GM23338 (cell line): Measurements from ENCODE around the gene TLE2. TPM values are rescaled to one million over a fixed set of nuclear protein-coding genes. Genes with fewer than 3 reads are reported as not detected.
A peak's percentile ranks its signal among the peaks of the same experiment; 100 is the strongest.

Experiments
- ATAC-seq: fragments of 200-7000 bp; cut with Tn5 transposase; 3 replicates; pipeline ENCODE4 v1.9.1; 2020
- DNase-seq: peaks from one replicate; pipeline ENCODE4 v3.0.0-alpha.2; 2015; ENCODE audit warnings: low spot score
- H2AFZ ChIP-seq: fragments of 200-600 bp; sonication (generic); 2 replicates; pipeline ENCODE4 v1.8.0; 2016; ENCODE audit warnings: antibody characterized with exemption, mild to moderate bottlenecking, moderate library complexity
- H3F3A ChIP-seq: fragments of 200-600 bp; sonication (generic); replicated peaks from 2 replicates; pipeline ENCODE4 v1.8.0; 2017; ENCODE audit warnings: antibody characterized with exemption, mixed run types, low read depth
- H3K27ac ChIP-seq: fragments of 200-600 bp; sonication (generic); 2 replicates; pipeline ENCODE4 v1.6.1; 2016; ENCODE audit warnings: low read depth
- H3K27me3 ChIP-seq: fragments of 200-600 bp; sonication (generic); 2 replicates; pipeline ENCODE4 v1.8.0; 2016; ENCODE audit warnings: mild to moderate bottlenecking, mixed run types, moderate library complexity; ENCODE audit not compliant: insufficient read depth
- H3K36me3 ChIP-seq: fragments of 200-600 bp; sonication (generic); 2 replicates; pipeline ENCODE4 v1.8.0; 2016; ENCODE audit warnings: mild to moderate bottlenecking; ENCODE audit not compliant: insufficient read depth
- H3K4me1 ChIP-seq: fragments of 200-600 bp; sonication (generic); 2 replicates; pipeline ENCODE4 v1.8.0; 2016; ENCODE audit warnings: mild to moderate bottlenecking, moderate library complexity; ENCODE audit not compliant: insufficient read depth
- H3K4me2 ChIP-seq: fragments of 200-600 bp; sonication (generic); 2 replicates; pipeline ENCODE4 v1.7.1; 2017; ENCODE audit warnings: mixed run types
- H3K4me3 ChIP-seq: fragments of 200-600 bp; sonication (generic); 2 replicates; pipeline ENCODE4 v1.6.1; 2016; ENCODE audit warnings: mixed run types
- H3K79me2 ChIP-seq: fragments of 200-600 bp; sonication (generic); replicated peaks from 2 replicates; pipeline ENCODE4 v1.8.0; 2017; ENCODE audit warnings: mild to moderate bottlenecking; ENCODE audit not compliant: insufficient read depth
- H3K9me2 ChIP-seq: fragments of 200-600 bp; sonication (generic); 2 replicates; pipeline ENCODE4 v1.8.0; 2017; ENCODE audit not compliant: insufficient read depth
- H4K20me1 ChIP-seq: fragments of 200-600 bp; sonication (generic); replicated peaks from 2 replicates; pipeline ENCODE4 v1.8.0; 2017; ENCODE audit warnings: mild to moderate bottlenecking; ENCODE audit not compliant: insufficient read depth
- H3K27ac Mint-ChIP-seq: 2 replicates; pipeline ENCODE4 v1.8.0; 2020; ENCODE audit warnings: inconsistent platforms, mild to moderate bottlenecking, moderate library complexity, mixed read lengths
- H3K27me3 Mint-ChIP-seq: 3 replicates; pipeline ENCODE4 v1.8.0; 2022; ENCODE audit warnings: low read depth, mild to moderate bottlenecking, moderate library complexity, mixed read lengths, inconsistent platforms; ENCODE audit not compliant: insufficient read depth, poor library complexity
- H3K36me3 Mint-ChIP-seq: 3 replicates; pipeline ENCODE4 v1.8.0; 2021; ENCODE audit warnings: low read depth, mild to moderate bottlenecking, inconsistent platforms, moderate library complexity, mixed read lengths
- H3K4me1 Mint-ChIP-seq: 3 replicates; pipeline ENCODE4 v1.8.0; 2020; ENCODE audit warnings: mild to moderate bottlenecking, inconsistent platforms, mixed read lengths
- H3K4me3 Mint-ChIP-seq: 3 replicates; pipeline ENCODE4 v1.8.0; 2021; ENCODE audit warnings: moderate library complexity, mild to moderate bottlenecking, inconsistent platforms, mixed read lengths
- H3K9me3 Mint-ChIP-seq: 3 replicates; pipeline ENCODE4 v1.8.0; 2020; ENCODE audit warnings: moderate library complexity, mild to moderate bottlenecking, inconsistent platforms, mixed read lengths
- CREB1 ChIP-seq: fragments of 250-450 bp; sonication (Bioruptor Pico); IDR thresholded peaks from 2 replicates; pipeline ENCODE4 v1.5.0; 2020; ENCODE audit warnings: low read depth, mild to moderate bottlenecking, moderate library complexity
- CTCF ChIP-seq, 2 experiments: fragments of 200-600 bp in 1 of 2; sonication (generic) in 1 of 2; conservative IDR thresholded peaks; 2 replicates each; pipeline versions ENCODE4 v1.5.1 to v1.6.1; 2016 to 2017; ENCODE audit warnings: antibody characterized with exemption in 2 of 2, low read depth in 2 of 2, mild to moderate bottlenecking in 2 of 2, moderate library complexity in 1 of 2
- ETS1 ChIP-seq: IDR thresholded peaks from 2 replicates; pipeline ENCODE4 v1.6.1; 2016; ENCODE audit warnings: antibody characterized with exemption
- EZH2 ChIP-seq: fragments of 200-600 bp; sonication (generic); IDR thresholded peaks from one replicate; pipeline ENCODE4 v1.8.0; 2017; ENCODE audit warnings: antibody characterized with exemption, mild to moderate bottlenecking, low read depth; ENCODE audit not compliant: unreplicated experiment
- NANOG ChIP-seq: IDR thresholded peaks from 2 replicates; pipeline ENCODE4 v1.6.1; 2016; ENCODE audit warnings: antibody characterized with exemption, borderline replicate concordance
- POLR2AphosphoS5 ChIP-seq: IDR thresholded peaks from 2 replicates; pipeline ENCODE4 v1.6.1; 2016; ENCODE audit warnings: antibody characterized with exemption, low read depth
- REST ChIP-seq: IDR thresholded peaks from one replicate; pipeline ENCODE4 v1.6.1; 2018; ENCODE audit warnings: antibody characterized with exemption; ENCODE audit not compliant: unreplicated experiment
- STAT1 ChIP-seq: IDR thresholded peaks from one replicate; pipeline ENCODE4 v1.6.1; 2016; ENCODE audit warnings: antibody characterized with exemption; ENCODE audit not compliant: unreplicated experiment
- ZNF331 ChIP-seq: fragments of 250-450 bp; sonication (Bioruptor Pico); IDR thresholded peaks from 2 replicates; pipeline ENCODE4 v1.5.0; 2020; ENCODE audit warnings: low read depth, mild to moderate bottlenecking, moderate library complexity
- polyA plus RNA-seq: library from polyadenylated mRNA; unstranded; fragments of >200 nt; fragmentation: Nextera tagmentation; extraction: Ambion mirVana; gene quantifications from 2 replicates; pipeline ENCODE4 v1.2.1, GENCODE V29; 2016
- total RNA-seq: library from RNA; depleted of rRNA; stranded (reverse); fragments of >200 nt; shearing (Covaris generic); gene quantifications from 2 replicates; pipeline ENCODE4 v1.2.3, GENCODE V29; 2014

Gene TLE2
- total and polyA plus RNA-seq, 2 experiments from 2014 or later = 5.2 to 22.8 TPM

- H3F3A ChIP-seq = peaks cover 14% of the 10 kb centered on the region; the same call in 1 of the 2 replicates
- no peak for TF ChIP-seq POLR2AphosphoS5
- no peak for TF ChIP-seq CREB1
- no peak for TF ChIP-seq ETS1
- no peak for TF ChIP-seq REST
- TF ChIP-seq EZH2 = no peak
- no peak for TF ChIP-seq STAT1
- TF ChIP-seq NANOG = no peak
- TF ChIP-seq ZNF331 = no peak
- TF ChIP-seq CTCF (conservative IDR thresholded peaks at IDR 0.05; ENCODE audit: low read depth in 2 of 2) = no peak
- DNase-seq (no peak), ATAC-seq (no peak)
- no peaks in the 10 kb centered on the region for H3K9me3 Mint-ChIP-seq
- H3K36me3 Mint-ChIP-seq = no peaks in the 10 kb centered on the region
- H3K36me3 ChIP-seq = no peaks in the 10 kb centered on the region
- H3K27ac Mint-ChIP-seq = no peak overlapping the region
- peak overlapping the region; percentile 76; the same call in 1 of the 2 replicates for H3K4me2 ChIP-seq
- peaks cover 28% of the 10 kb centered on the region for H3K4me1 Mint-ChIP-seq
- H3K27me3 Mint-ChIP-seq = peaks cover 20% of the 10 kb centered on the region
- no peaks in the 10 kb centered on the region for H3K9me2 ChIP-seq
- H4K20me1 ChIP-seq = no peaks in the 10 kb centered on the region
- no peaks in the 10 kb centered on the region for H3K79me2 ChIP-seq
- H3K4me3 Mint-ChIP-seq = no peak overlapping the region; the same call in 2 of the 3 replicates
- peaks cover 33% of the 10 kb centered on the region for H3K27me3 ChIP-seq
- H3K27ac ChIP-seq = no peak overlapping the region
- H3K4me3 ChIP-seq = no peak overlapping the region
- peaks cover 20% of the 10 kb centered on the region; the same call in 1 of the 2 replicates for H3K4me1 ChIP-seq
- H2AFZ ChIP-seq = no peak overlapping the region
Observed at GRCh38 chr19:3045191-3045590, 16.1 kb upstream of the TLE2 start.
